GM12875 (cell line): ENCODE results near the gene OTOP2.

Experiments
- H3K4me3 ChIP-seq: one replicate; pipeline ENCODE4 v1.5.1; 2011; ENCODE audit warnings: low read depth, low read length, control low read depth
- TF ChIP-seq, protein P1 (sequence below): IDR thresholded peaks from 2 replicates; pipeline ENCODE4 v1.5.1; 2011; ENCODE audit warnings: low read depth, mild to moderate bottlenecking, control low read depth, inconsistent platforms, low read length, moderate library complexity, borderline replicate concordance; ENCODE audit not compliant: insufficient read depth

Gene OTOP2

DNA sequence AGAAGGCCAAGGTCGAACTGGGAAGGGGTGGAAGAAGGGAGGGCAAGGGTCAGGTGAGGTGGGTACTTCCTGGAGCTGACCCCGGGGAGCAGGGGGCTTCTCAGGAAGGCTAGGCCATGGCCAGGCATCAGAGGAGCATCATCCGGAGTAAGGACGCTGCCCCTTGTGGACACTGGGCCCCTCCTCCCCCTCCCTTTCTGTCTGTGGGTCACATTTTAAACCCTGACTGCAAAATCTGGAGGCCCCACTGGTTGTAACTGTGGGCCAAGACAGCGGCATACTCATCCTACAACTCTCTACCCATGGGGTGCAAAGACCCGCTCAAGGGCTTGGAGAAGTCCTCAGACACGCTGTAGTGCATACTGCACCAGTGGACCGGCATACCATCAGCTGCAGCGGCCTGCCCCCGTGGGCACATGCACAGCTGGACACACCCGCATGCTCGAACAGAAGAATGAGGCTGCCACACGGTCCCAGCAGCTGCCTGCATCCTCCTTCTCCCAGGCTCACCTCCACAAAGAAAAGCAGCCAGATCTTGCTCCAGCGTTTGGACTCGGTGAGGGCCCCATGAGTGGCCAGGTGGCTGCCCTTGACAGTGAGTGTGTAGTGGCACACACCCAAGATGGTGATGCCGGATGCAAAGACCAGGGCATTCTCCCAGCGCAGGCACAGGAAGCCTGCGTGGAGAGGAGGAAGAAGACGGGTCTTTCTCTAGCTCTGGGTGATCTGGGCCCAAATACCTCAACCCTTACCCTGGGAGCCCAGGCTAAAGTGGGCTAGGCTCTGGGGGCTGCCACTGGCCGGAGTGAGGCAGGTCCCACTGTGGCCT is 31.8 kb upstream of the OTOP2 start:
- TF ChIP-seq, protein P1, sequence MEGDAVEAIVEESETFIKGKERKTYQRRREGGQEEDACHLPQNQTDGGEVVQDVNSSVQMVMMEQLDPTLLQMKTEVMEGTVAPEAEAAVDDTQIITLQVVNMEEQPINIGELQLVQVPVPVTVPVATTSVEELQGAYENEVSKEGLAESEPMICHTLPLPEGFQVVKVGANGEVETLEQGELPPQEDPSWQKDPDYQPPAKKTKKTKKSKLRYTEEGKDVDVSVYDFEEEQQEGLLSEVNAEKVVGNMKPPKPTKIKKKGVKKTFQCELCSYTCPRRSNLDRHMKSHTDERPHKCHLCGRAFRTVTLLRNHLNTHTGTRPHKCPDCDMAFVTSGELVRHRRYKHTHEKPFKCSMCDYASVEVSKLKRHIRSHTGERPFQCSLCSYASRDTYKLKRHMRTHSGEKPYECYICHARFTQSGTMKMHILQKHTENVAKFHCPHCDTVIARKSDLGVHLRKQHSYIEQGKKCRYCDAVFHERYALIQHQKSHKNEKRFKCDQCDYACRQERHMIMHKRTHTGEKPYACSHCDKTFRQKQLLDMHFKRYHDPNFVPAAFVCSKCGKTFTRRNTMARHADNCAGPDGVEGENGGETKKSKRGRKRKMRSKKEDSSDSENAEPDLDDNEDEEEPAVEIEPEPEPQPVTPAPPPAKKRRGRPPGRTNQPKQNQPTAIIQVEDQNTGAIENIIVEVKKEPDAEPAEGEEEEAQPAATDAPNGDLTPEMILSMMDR, result no peak
- no peak overlapping the region for H3K4me3 ChIP-seq

DNA sequence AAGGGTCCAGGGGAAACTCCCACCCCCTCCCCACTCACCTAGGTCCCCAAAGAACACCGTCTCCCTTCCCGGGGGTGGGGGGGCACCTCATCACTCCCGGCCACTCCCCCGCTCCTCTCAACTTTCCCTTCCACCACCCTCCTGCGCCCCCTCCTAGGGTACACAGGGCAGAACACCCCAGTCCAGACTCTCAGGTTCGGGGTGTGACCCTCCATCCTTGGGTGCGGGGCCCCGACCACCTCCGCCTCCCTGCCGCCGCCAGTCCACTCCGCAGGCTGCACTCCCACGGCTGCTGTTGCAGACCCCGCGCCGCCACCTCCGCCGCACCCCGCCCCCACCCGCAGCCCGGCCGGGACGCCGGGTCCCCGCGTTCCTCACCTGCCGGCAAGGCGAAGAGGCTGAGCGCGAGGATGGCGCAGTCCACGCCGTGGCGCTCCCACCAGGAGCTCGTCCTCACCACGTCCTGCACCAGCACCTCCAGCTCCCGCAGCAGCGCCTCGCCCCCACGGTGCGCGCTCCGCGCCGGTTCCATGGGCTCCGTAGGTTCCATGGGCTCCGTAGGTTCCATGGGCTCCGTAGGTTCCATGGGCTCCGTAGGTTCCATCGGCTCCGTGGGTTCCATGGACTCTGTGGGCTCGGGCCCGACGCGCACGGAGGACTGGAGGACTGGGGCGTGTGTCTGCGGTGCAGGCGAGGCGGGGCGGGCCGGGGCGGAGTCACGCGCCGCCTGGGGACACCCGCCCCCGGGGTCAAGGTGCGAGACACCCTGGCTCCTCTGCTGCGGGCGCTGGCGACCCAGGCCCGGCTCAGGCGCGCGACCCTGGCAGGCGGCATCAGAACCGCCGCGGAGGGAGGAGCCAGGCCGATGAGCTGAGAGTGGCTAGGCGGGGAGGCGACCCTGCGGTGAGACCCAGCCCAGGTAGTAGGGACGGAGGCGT is 30.8 kb upstream of the OTOP2 start, which contains the start of gene FADS6:
Gene FADS6 (minus strand): TSS at position 660 of the 938 bp plus-strand sequence. CDS start 38 bp downstream, at position 622.
- TF ChIP-seq, protein P1, result no peak
- no peak within 1 kb of the TSS for H3K4me3 ChIP-seq

DNA sequence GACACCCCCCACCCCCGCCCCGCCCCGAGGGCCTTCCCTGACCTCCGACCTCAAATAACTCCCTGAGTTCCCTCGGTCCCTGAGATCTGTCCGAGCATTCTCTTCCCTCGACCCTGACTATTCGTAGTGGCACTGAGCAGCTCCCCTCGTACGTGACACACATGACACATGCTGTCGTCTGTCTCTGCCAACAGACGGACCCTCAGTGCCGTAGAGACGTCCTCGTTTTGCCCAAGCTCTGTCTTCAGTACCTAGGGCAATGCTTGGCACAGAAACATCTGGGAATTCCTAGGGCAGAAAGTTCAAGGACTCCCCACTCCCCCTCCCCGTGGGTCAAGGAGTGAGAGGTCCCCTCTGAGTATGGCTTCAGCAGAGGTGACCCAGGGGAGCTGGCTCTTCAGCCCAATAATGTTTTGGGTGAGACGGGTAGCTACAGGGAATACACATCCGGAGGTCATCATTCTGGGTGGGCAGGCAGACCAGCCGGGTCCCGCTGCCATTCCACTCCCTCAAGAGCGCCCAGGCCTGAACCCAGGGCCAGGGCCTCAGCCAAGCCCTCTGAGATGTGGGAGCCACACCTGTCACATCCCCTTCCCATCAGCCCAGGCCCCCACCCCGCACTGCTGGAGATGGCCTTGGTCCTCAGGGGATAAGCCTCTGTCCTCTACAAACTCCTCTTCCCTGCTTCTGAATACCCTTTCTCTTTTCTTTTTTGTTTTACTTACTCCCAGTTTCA is 30.0 kb upstream of the OTOP2 start:
- no peak overlapping the region for H3K4me3 ChIP-seq

DNA sequence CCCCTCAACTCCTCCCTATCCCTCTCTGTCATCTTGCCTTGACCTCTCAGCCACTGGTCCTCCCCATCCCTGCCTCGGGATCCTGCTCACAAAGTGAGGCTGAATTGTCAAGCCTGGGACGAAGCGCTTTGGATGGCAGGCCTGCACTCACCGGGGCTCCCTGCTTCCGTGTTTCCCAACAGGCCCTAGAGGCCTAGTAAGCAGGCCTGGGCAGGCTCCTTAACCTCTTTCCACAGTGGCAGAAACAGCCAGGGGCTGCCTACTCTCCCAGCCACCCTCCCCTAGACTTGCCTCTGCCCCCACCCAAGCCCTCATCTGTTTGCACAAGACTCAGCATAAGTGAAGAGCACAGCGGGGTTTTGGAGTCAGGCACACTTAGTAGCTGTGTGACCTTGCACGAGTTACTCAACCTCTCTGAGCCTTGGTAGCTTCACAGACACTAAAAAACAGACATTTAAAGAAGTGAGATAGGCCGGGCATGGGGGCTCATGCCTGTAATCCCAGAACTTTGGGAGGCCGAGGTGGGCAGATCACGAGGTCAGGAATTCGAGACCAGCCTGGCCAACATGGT is 25.6 kb upstream of the OTOP2 start:
- TF ChIP-seq, protein P1, result no peak

More for the DNA sequence above, 30.0 kb upstream of the OTOP2 start:
- TF ChIP-seq, protein P1, result no peak

DNA sequence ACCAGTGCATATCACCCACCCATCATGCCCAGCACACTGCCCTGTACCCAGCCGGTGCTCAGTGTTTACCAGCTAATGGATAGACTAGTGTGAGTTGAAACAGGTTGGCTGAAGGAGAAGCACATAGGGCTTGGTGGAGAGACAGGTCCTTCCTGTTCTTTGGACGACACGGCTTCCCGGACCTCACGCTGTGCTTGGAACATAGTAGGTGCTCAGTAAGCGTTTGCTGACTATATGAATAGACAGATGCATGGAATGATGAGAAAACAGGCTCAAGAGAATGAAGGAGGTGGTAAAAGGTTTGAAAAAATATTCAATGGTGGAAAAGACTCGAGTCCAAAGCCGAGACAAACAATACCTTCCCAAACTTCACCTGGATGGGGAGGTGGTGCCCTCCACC is 23.9 kb upstream of the OTOP2 start:
- TF ChIP-seq, protein P1, result no peak

More for the DNA sequence above, 25.6 kb upstream of the OTOP2 start:
- H3K4me3 ChIP-seq, result no peak overlapping the region

DNA sequence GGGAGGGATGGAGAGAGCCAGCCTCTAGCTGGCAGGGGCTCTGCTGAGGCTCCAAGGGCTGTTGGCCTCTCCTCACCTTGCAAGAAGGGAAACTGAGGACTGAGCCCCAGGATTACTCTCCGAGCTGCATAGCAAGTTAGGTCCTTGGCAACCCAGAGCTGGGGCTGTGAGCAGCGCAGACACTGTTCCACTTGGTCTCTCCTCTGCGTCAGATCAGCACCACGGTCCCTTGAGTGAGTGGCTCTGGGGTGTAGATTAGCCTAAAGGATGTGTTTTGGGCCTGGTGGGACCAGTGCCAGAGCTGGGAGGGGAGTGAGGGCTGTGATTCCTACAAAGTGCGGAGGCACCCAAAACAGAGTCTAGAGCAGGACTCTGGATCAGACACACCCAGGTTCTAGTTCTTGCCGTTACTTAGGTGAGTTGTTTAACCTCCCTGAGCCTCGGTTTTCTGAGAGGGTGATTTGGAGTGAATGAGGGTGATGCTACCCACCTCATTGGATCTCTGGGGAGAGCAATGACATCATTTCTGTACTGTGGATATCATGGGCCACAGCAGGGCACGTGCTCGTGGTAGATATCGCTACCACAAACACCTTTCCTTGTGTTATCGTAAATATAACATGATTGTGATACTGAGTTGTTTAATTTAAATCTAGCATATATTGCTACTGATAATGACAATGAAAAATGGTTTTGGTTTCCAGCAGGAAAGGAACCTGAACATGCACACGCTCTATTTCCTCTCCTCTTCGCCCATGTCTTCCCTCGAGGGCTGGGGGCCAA is 22.5 kb upstream of the OTOP2 start:
- H3K4me3 ChIP-seq, result no peak overlapping the region
- TF ChIP-seq, protein P1, result no peak

More for the DNA sequence above, 23.9 kb upstream of the OTOP2 start:
- no peak overlapping the region for H3K4me3 ChIP-seq
